Measurements from ENCODE around the gene ALG3.

The ALG3 gene

DNA sequence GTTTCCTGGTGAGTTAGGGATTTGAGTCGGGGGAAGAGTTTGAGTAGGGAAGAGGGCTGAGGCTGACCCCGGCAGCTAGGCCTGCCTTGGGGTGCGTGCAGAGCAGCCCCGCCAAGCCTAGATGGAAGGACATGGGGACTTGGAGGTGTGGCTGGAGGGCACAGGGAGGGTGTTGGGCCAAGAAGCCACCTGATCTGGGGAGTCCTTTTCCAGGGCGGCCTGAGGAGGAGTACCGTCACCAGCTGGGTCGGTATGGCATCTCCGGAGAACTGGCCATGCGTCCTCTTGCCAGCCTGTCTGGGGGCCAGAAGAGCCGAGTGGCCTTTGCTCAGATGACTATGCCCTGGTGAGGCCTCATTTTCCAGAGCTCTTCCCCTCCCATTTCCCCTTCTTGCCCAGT, 55.9 kb downstream of the ALG3 start:
- DNase-seq: no peak
